ENCODE data around the gene SETX. TPM values are rescaled to one million over a fixed set of nuclear protein-coding genes. Genes with fewer than 3 reads are reported as not detected.

The SETX gene
- total and polyA plus RNA-seq, 8 donors = 11.1 to 23.1 (median 14.5) TPM

- Histone ChIP-seq H3K27me3 (no peaks in the 10 kb centered on the region), H3K36me3 (peaks cover 4 to 49% (median 7%) of the 10 kb centered on the region in 3 donors), H3K27ac (no peak overlapping the region), H3K4me3 (no peak overlapping the region), H3K4me1 (peaks cover 0 to 14% (median 11%) of the 10 kb centered on the region in 3 donors), H3K9me3 (no peaks in the 10 kb centered on the region)
- intact Hi-C loops (cut with DNase I) = no loop called here
- FAIRE-seq = no peak
- no peak for TF ChIP-seq CTCF (IDR thresholded peaks at IDR 0.05)
- no peak for ATAC-seq
- WGBS, 2 donors = 71 to 72% methylated on average over 3 of the region's 3 CpGs
- no peak for DNase-seq
Observed at GRCh38 chr9:132351404-132352045, 3.3 kb downstream of the SETX start.

GRCh38 chr9:132350861-132351315 lies 3.9 kb downstream of the SETX start:
- Histone ChIP-seq H3K36me3 (peaks cover 4 to 55% (median 9%) of the 10 kb centered on the region in 3 donors), H3K27me3 (no peaks in the 10 kb centered on the region), H3K4me1 (peaks cover 0 to 14% (median 11%) of the 10 kb centered on the region in 3 donors), H3K27ac (no peak overlapping the region), H3K4me3 (peak overlapping the region in 1 of 4 donors; percentile 6), H3K9me3 (no peaks in the 10 kb centered on the region)
- intact Hi-C loops (cut with DNase I) = no loop called here
- ATAC-seq = no peak
- 77 to 83% methylated on average over 6 of the region's 6 CpGs for WGBS, 2 donors
- TF ChIP-seq CTCF (IDR thresholded peaks at IDR 0.05) = no peak
- no peak for FAIRE-seq
- no peak for DNase-seq

- 73 to 75% methylated on average over 5 of the region's 5 CpGs for WGBS, 2 donors
- TF ChIP-seq CTCF (IDR thresholded peaks at IDR 0.05) = no peak
- no peaks in the 10 kb centered on the region for H3K27me3 ChIP-seq
- peaks cover 4 to 77% (median 22%) of the 10 kb centered on the region in 3 donors for H3K36me3 ChIP-seq
- H3K27ac ChIP-seq = no peak overlapping the region
- no peak overlapping the region for H3K4me3 ChIP-seq
- H3K9me3 ChIP-seq = no peaks in the 10 kb centered on the region
- DNase-seq (no peak), FAIRE-seq (no peak), ATAC-seq (no peak)
- intact Hi-C loops (cut with DNase I) = no loop called here
- peaks cover 0 to 14% (median 11%) of the 10 kb centered on the region in 3 donors for H3K4me1 ChIP-seq
Observed at GRCh38 chr9:132348676-132349075, 6.1 kb downstream of the SETX start.

GRCh38 chr9:132346177-132346576 lies 8.6 kb downstream of the SETX start:
- no peaks in the 10 kb centered on the region for H3K27me3 ChIP-seq
- H3K4me1 ChIP-seq = peaks cover 0 to under 1% (median 0%) of the 10 kb centered on the region in 3 donors
- ATAC-seq (no peak), FAIRE-seq (no peak), DNase-seq (no peak)
- no peak overlapping the region for H3K27ac ChIP-seq
- intact Hi-C loops (cut with DNase I) = no loop called here
- WGBS, 2 donors = 86 to 91% methylated on average over 5 of the region's 5 CpGs
- H3K4me3 ChIP-seq = no peak overlapping the region
- H3K36me3 ChIP-seq = peaks cover 4 to 85% (median 38%) of the 10 kb centered on the region in 3 donors
- H3K9me3 ChIP-seq = no peaks in the 10 kb centered on the region
- TF ChIP-seq CTCF (IDR thresholded peaks at IDR 0.05) = no peak

- TF ChIP-seq CTCF (IDR thresholded peaks at IDR 0.05) = no peak
- FAIRE-seq (no peak), ATAC-seq (no peak), DNase-seq (no peak)
- Histone ChIP-seq H3K9me3 (no peaks in the 10 kb centered on the region), H3K4me3 (no peak overlapping the region), H3K36me3 (peaks cover 5 to 72% (median 37%) of the 10 kb centered on the region in 3 donors), H3K27ac (no peak overlapping the region), H3K27me3 (no peaks in the 10 kb centered on the region), H3K4me1 (no peaks in the 10 kb centered on the region)
- WGBS, 2 donors = 93 to 96% methylated on average over 9 of the region's 9 CpGs
- intact Hi-C loops (cut with DNase I) = no loop called here
Observed at GRCh38 chr9:132341177-132341840, 13.5 kb downstream of the SETX start.
